Left lung (tissue), 10 donors: ENCODE measurements around the gene PDE8B. TPM values are rescaled to one million over a fixed set of nuclear protein-coding genes. Genes with fewer than 3 reads are reported as not detected.

Experiments
- ATAC-seq: fragments of 200-7000 bp; cut with Tn5 transposase; one replicate; pipeline ENCODE4 v1.9.1; 2020; ENCODE audit warnings: moderate library complexity
- DNase-seq, 4 donors: peaks; one replicate each; pipeline ENCODE4 v3.0.0-alpha.2; 2013 to 2020
- H3K27ac ChIP-seq, 2 donors: fragments of 200-600 bp; sonication (generic) in 1 of 2; one replicate each; pipeline versions ENCODE4 v1.5.0 to v1.8.0; 2020 to 2021
- H3K27me3 ChIP-seq, 2 donors: fragments of 200-600 bp; sonication (generic) in 1 of 2; one replicate each; pipeline versions ENCODE4 v1.5.0 to v1.8.0; 2020 to 2021
- H3K36me3 ChIP-seq, 2 donors: fragments of 200-600 bp; sonication (generic) in 1 of 2; one replicate each; pipeline versions ENCODE4 v1.5.0 to v1.8.0; 2020 to 2021
- H3K4me1 ChIP-seq, 2 donors: fragments of 200-600 bp; one replicate each; pipeline ENCODE4 v1.8.0; 2021
- H3K4me3 ChIP-seq, 2 donors: fragments of 200-600 bp; sonication (generic) in 1 of 2; one replicate each; pipeline versions ENCODE4 v1.5.0 to v1.8.0; 2020 to 2021; ENCODE audit warnings: mild to moderate bottlenecking in 1 of 2
- H3K9me3 ChIP-seq, 2 donors: fragments of 200-600 bp; sonication (generic) in 1 of 2; one replicate each; pipeline versions ENCODE4 v1.5.0 to v1.8.0; 2020 to 2021
- CTCF ChIP-seq, 2 donors: fragments of 200-600 bp; sonication (generic) in 1 of 2; IDR thresholded peaks; one replicate each; pipeline versions ENCODE4 v1.5.0 to v1.8.0; 2021; ENCODE audit warnings: antibody characterized with exemption in 2 of 2
- intact Hi-C, 2 donors: fragments of 100-400 bp; cut with DNase I; formaldehyde crosslinking; loops; one replicate each; pipeline versions ENCODE4 v1.11.2 to v1.14.2; 2022
- polyA plus RNA-seq, 6 donors: library from polyadenylated mRNA; unstranded; fragments of 120-200 nt; gene quantifications; one replicate each; pipeline ENCODE4 v1.2.1, GENCODE V29; 2013; ENCODE audit not compliant: insufficient read length in 6 of 6
- total RNA-seq, 2 donors: library from RNA; stranded (reverse); fragmentation: NEBNext Ultra II Directional; extraction: Animal tissue kit (Norgen Biotek cat#: 25700); gene quantifications; one replicate each; pipeline ENCODE4 v1.2.1, GENCODE V29; 2021
- donor health status: DM: no; HTN: yes; CAD: no.
- donor health status: DM: no; HTN: no; CAD: no.

PDE8B gene
- total and polyA plus RNA-seq, 8 donors = 3.3 to 8.7 (median 6.5) TPM

GRCh38 chr5:77221115-77221514 is 10.6 kb downstream of the PDE8B start:
- H3K36me3 ChIP-seq = no peaks in the 10 kb centered on the region
- ATAC-seq (no peak), DNase-seq (no peak)
- H3K27ac ChIP-seq = no peak overlapping the region
- H3K9me3 ChIP-seq = no peaks in the 10 kb centered on the region
- H3K27me3 ChIP-seq = peaks cover 0 to 9% of the 10 kb centered on the region in 2 donors
- no peaks in the 10 kb centered on the region for H3K4me1 ChIP-seq
- intact Hi-C loops = no loop called here
- no peak overlapping the region for H3K4me3 ChIP-seq
- TF ChIP-seq CTCF (IDR thresholded peaks at IDR 0.05) = no peak

GRCh38 chr5:77222722-77223121 is 12.2 kb downstream of the PDE8B start:
- Histone ChIP-seq H3K4me3 (no peak overlapping the region), H3K27me3 (no peaks in the 10 kb centered on the region), H3K36me3 (no peaks in the 10 kb centered on the region), H3K4me1 (no peaks in the 10 kb centered on the region), H3K27ac (no peak overlapping the region), H3K9me3 (no peaks in the 10 kb centered on the region)
- no peak for DNase-seq
- intact Hi-C loops = no loop called here
- no peak for ATAC-seq
- TF ChIP-seq CTCF (IDR thresholded peaks at IDR 0.05) = no peak

GRCh38 chr5:77223653-77224052 is 13.2 kb downstream of the PDE8B start:
- intact Hi-C loops = no loop called here
- Histone ChIP-seq H3K27ac (no peak overlapping the region), H3K9me3 (no peaks in the 10 kb centered on the region), H3K4me3 (no peak overlapping the region), H3K27me3 (no peaks in the 10 kb centered on the region), H3K36me3 (no peaks in the 10 kb centered on the region), H3K4me1 (no peaks in the 10 kb centered on the region)
- no peak for DNase-seq
- no peak for ATAC-seq
- TF ChIP-seq CTCF (IDR thresholded peaks at IDR 0.05) = no peak

- H3K4me1 ChIP-seq = no peaks in the 10 kb centered on the region
- intact Hi-C loops = no loop called here
- ATAC-seq (peak; percentile 21), DNase-seq (no peak)
- no peak overlapping the region for H3K4me3 ChIP-seq
- H3K36me3 ChIP-seq = no peaks in the 10 kb centered on the region
- TF ChIP-seq CTCF (IDR thresholded peaks at IDR 0.05) = no peak
- no peak overlapping the region for H3K27ac ChIP-seq
- H3K27me3 ChIP-seq = no peaks in the 10 kb centered on the region
- H3K9me3 ChIP-seq = no peaks in the 10 kb centered on the region
Measured at GRCh38 chr5:77224672-77225355, 14.3 kb downstream of the PDE8B start.

GRCh38 chr5:77225531-77225930 is 15.1 kb downstream of the PDE8B start:
- H3K4me3 ChIP-seq = no peak overlapping the region
- ATAC-seq = no peak

More at GRCh38 chr5:77225531-77225930, 15.1 kb downstream of the PDE8B start:
- no peak for DNase-seq
- H3K36me3 ChIP-seq = no peaks in the 10 kb centered on the region
- no peaks in the 10 kb centered on the region for H3K4me1 ChIP-seq
- H3K27me3 ChIP-seq = no peaks in the 10 kb centered on the region
- no peaks in the 10 kb centered on the region for H3K9me3 ChIP-seq
- TF ChIP-seq CTCF (IDR thresholded peaks at IDR 0.05) = no peak
- intact Hi-C loops = no loop called here
- H3K27ac ChIP-seq = no peak overlapping the region
